MCF 10A (cell line): ENCODE results near the gene CRTC1. TPM values are rescaled to one million over a fixed set of nuclear protein-coding genes. Genes with fewer than 3 reads are reported as not detected.

Experiments
- BruUV-seq: library from RNA; stranded (reverse); fragments of 400-500 nt; replicated peaks from 2 replicates; lab custom pipeline; 2021; lab: Mats Ljungman, UMichigan
- CTCF ChIA-PET: fragments of 300-600 bp; sonication (Branson Sonifier 250); formaldehyde crosslinking; extraction: SDS; loops from one replicate; lab custom pipeline; 2021; ENCODE audit warnings: antibody characterized with exemption, inconsistent platforms; lab: Yijun Ruan, JAX
- POLR2A ChIA-PET: fragments of 300-600, 350-650 bp; sonication (Branson Sonifier 250); formaldehyde crosslinking; extraction: SDS; loops from one replicate; lab custom pipeline; 2020; ENCODE audit warnings: antibody characterized with exemption, inconsistent platforms; lab: Yijun Ruan, JAX
- DNase-seq: peaks from one replicate; pipeline ENCODE4 v3.0.0-alpha.2; 2018; ENCODE audit not compliant: unreplicated experiment
- H3K27ac Mint-ChIP-seq: one replicate; pipeline ENCODE4 v1.8.0; 2022; ENCODE audit warnings: mild to moderate bottlenecking, low read depth, mixed read lengths; ENCODE audit not compliant: unreplicated experiment
- H3K27me3 Mint-ChIP-seq: one replicate; pipeline ENCODE4 v1.8.0; 2022; ENCODE audit warnings: mixed read lengths; ENCODE audit not compliant: insufficient read depth, unreplicated experiment
- H3K36me3 Mint-ChIP-seq: one replicate; pipeline ENCODE4 v1.8.0; 2022; ENCODE audit warnings: mild to moderate bottlenecking, moderate library complexity, mixed read lengths; ENCODE audit not compliant: insufficient read depth, unreplicated experiment
- H3K4me1 Mint-ChIP-seq: one replicate; pipeline ENCODE4 v1.8.0; 2022; ENCODE audit warnings: mixed read lengths; ENCODE audit not compliant: insufficient read depth, unreplicated experiment
- H3K4me3 Mint-ChIP-seq: one replicate; pipeline ENCODE4 v1.8.0; 2022; ENCODE audit warnings: mild to moderate bottlenecking, moderate library complexity, mixed read lengths; ENCODE audit not compliant: unreplicated experiment
- H3K9me3 Mint-ChIP-seq: one replicate; pipeline ENCODE4 v1.8.0; 2022; ENCODE audit warnings: mixed read lengths; ENCODE audit not compliant: unreplicated experiment
- intact Hi-C: fragments of 100-400 bp; cut with micrococcal nuclease; formaldehyde crosslinking; loops from 2 replicates; pipeline ENCODE4 v1.14.1; 2022
- total RNA-seq: library from RNA; stranded (reverse); gene quantifications from 2 replicates; pipeline ENCODE4 v1.2.3, GENCODE V29; 2022
- TF ChIP-seq, protein P1 (sequence below): fragments of 200-600 bp; IDR thresholded peaks from one replicate; pipeline ENCODE4 v1.8.0; 2022; ENCODE audit warnings: antibody characterized with exemption, mild to moderate bottlenecking; ENCODE audit not compliant: unreplicated experiment

CRTC1 gene
- total RNA-seq, 1 experiment from 2014 or later: 11.1 TPM

- TF ChIP-seq, protein P1, sequence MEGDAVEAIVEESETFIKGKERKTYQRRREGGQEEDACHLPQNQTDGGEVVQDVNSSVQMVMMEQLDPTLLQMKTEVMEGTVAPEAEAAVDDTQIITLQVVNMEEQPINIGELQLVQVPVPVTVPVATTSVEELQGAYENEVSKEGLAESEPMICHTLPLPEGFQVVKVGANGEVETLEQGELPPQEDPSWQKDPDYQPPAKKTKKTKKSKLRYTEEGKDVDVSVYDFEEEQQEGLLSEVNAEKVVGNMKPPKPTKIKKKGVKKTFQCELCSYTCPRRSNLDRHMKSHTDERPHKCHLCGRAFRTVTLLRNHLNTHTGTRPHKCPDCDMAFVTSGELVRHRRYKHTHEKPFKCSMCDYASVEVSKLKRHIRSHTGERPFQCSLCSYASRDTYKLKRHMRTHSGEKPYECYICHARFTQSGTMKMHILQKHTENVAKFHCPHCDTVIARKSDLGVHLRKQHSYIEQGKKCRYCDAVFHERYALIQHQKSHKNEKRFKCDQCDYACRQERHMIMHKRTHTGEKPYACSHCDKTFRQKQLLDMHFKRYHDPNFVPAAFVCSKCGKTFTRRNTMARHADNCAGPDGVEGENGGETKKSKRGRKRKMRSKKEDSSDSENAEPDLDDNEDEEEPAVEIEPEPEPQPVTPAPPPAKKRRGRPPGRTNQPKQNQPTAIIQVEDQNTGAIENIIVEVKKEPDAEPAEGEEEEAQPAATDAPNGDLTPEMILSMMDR: no peak
- intact Hi-C loops: loop anchor here (5.0 kb wide), 2 partner anchors 74 to 169 kb away; no protein-coding TSS in a partner anchor
- peak overlapping the region; percentile 55 for H3K27ac Mint-ChIP-seq
- H3K9me3 Mint-ChIP-seq: no peaks in the 10 kb centered on the region
- ChIA-PET POLR2A (interaction anchor here (0.7 to 2.0 kb wide), 9 partner anchors 11 to 265 kb away, joined by 3 to 10 read pairs (median 3); partner anchors contain the start of genes COPE, DDX49 and UPF1), CTCF (interaction anchor here (0.6 to 1.7 kb wide), 4 partner anchors 86 to 311 kb away, joined by 3 to 8 read pairs (median 3); partner anchors contain the start of gene COPE)
- no peaks in the 10 kb centered on the region for H3K27me3 Mint-ChIP-seq
- peak overlapping the region; percentile 63 for H3K4me3 Mint-ChIP-seq
- no TSS peak for BruUV-seq
- peaks cover 35% of the 10 kb centered on the region for H3K4me1 Mint-ChIP-seq
- H3K36me3 Mint-ChIP-seq: peaks cover 4% of the 10 kb centered on the region
- DNase-seq: peak; percentile 55
Measured at GRCh38 chr19:18761531-18762110, 78.1 kb downstream of the CRTC1 start.

DNA sequence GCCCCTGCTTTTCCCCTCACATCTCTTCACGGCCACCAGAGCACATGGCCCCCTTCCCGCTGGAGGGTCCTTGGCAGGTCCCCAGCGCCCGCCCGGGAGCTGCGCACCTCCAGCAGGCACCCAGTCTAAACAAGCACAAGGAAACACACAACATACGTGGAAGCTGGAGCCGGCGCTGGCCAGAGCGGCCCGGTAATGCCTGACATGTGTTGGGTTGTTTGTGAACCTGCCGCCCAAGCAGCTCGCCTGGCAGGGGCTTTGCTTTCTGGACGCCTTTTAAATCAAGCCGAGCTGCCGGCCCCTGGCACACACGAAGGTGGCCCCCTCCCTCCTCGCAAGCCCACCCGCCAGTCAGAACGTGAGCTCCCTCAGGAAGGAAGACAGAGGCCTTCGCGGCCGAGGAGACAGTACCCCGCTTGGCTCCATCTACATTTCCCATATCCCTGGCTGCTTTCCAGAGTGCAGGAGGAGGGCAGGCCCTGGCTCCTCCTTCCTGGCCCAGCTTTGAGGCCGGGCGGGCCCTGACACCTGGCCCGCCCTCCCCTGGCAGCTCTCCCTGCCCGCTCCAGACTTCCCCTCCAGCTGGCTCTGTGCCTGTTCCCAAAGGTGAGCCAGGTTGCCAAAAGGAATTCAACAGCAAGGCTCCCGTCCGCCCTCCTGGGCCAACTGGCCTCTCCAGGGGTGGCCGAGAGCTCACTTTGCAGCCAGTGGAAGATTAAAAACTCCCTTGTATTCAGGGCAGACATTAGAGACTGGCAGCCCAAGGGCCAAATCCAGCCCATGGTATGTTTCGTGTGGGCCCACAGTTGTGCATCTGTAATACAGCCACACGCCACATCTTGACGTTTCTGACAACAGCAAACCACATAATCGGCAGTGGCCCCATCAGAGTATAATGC lies 78.9 kb downstream of the CRTC1 start:
- intact Hi-C loops: loop anchor here (5.0 kb wide), 2 partner anchors 75 to 170 kb away; no protein-coding TSS in a partner anchor
- H3K36me3 Mint-ChIP-seq: peaks cover 4% of the 10 kb centered on the region
- ChIA-PET CTCF (interaction anchor here (0.5 to 1.7 kb wide), 6 partner anchors 85 to 375 kb away, joined by 3 to 8 read pairs (median 3); partner anchors contain the start of gene COPE), POLR2A (interaction anchor here (0.6 to 2.0 kb wide), 14 partner anchors 10 to 265 kb away, joined by 3 to 10 read pairs (median 3); partner anchors contain the start of genes COPE, DDX49 and UPF1)
- peak overlapping the region; percentile 55 for H3K27ac Mint-ChIP-seq
- H3K9me3 Mint-ChIP-seq: no peaks in the 10 kb centered on the region
- H3K27me3 Mint-ChIP-seq: no peaks in the 10 kb centered on the region
- peak overlapping the region; percentile 63 for H3K4me3 Mint-ChIP-seq
- peaks cover 35% of the 10 kb centered on the region for H3K4me1 Mint-ChIP-seq
- TF ChIP-seq, protein P1: no peak
- BruUV-seq: no TSS peak
- peak; percentile 98 for DNase-seq

- H3K27ac Mint-ChIP-seq: peak overlapping the region; percentile 63
- H3K4me1 Mint-ChIP-seq: peaks cover 38% of the 10 kb centered on the region
- no peaks in the 10 kb centered on the region for H3K9me3 Mint-ChIP-seq
- no TSS peak for BruUV-seq
- DNase-seq: peak; percentile 99
- ChIA-PET POLR2A (interaction anchor here (0.6 to 2.7 kb wide), 8 partner anchors 68 to 398 kb away, joined by 3 to 18 read pairs (median 3); partner anchors contain the start of genes CRTC1, UBA52 and UPF1), CTCF (interaction anchor here (0.7 to 0.9 kb wide), 2 partner anchors 83 to 86 kb away, joined by 3 read pairs; no protein-coding TSS in a partner anchor)
- H3K36me3 Mint-ChIP-seq: peaks cover 4% of the 10 kb centered on the region
- intact Hi-C loops: loop anchor here (5.0 kb wide), 2 partner anchors 77 to 172 kb away; no protein-coding TSS in a partner anchor
- TF ChIP-seq, protein P1: no peak
- H3K4me3 Mint-ChIP-seq: peak overlapping the region; percentile 66
- no peaks in the 10 kb centered on the region for H3K27me3 Mint-ChIP-seq
Measured at GRCh38 chr19:18763674-18764590, 80.5 kb downstream of the CRTC1 start.
